Right lobe of liver (tissue), 6 donors: Measurements from ENCODE around the gene FAM180B. TPM values are rescaled to one million over a fixed set of nuclear protein-coding genes. Genes with fewer than 3 reads are reported as not detected.

Experiments
- ATAC-seq, 4 donors: fragments of 200-7000 bp; cut with Tn5 transposase; one replicate each; pipeline ENCODE4 v1.9.1; 2020; ENCODE audit warnings: mild to moderate bottlenecking in 4 of 4, moderate library complexity in 4 of 4
- DNase-seq, 3 donors: peaks; one replicate each; pipeline ENCODE4 v3.0.0-alpha.2; 2020
- H3K27ac ChIP-seq, 3 donors: fragments of 200-600 bp; one replicate each; pipeline ENCODE4 v1.8.0; 2022
- H3K27me3 ChIP-seq, 2 donors: fragments of 200-600 bp; one replicate each; pipeline ENCODE4 v1.8.0; 2022
- H3K36me3 ChIP-seq, 4 donors: fragments of 200-600 bp; sonication (generic) in 1 of 4; one replicate each; pipeline versions ENCODE4 v1.5.1 to v1.8.0; 2017 to 2022; ENCODE audit warnings: control low read depth in 1 of 4
- H3K4me1 ChIP-seq, 4 donors: fragments of 200-600 bp; sonication (generic) in 1 of 4; one replicate each; pipeline versions ENCODE4 v1.5.1 to v1.8.0; 2017 to 2022; ENCODE audit warnings: control low read depth in 1 of 4
- H3K4me3 ChIP-seq, 3 donors: fragments of 200-600 bp; one replicate each; pipeline ENCODE4 v1.8.0; 2022
- H3K9me3 ChIP-seq, 4 donors: fragments of 200-600 bp; sonication (generic) in 1 of 4; one replicate each; pipeline versions ENCODE4 v1.5.1 to v1.8.0; 2017 to 2022; ENCODE audit warnings: control low read depth in 1 of 4
- CTCF ChIP-seq, 4 donors: fragments of 200-600 bp in 3 of 4; fragments of 450-650 bp in 1 of 4; IDR thresholded peaks; one replicate each; pipeline versions ENCODE4 v1.5.1 to v1.8.0; 2016 to 2022; ENCODE audit warnings: antibody characterized with exemption in 4 of 4, mild to moderate bottlenecking in 2 of 4
- POLR2A ChIP-seq: fragments of 450-650 bp; IDR thresholded peaks from one replicate; pipeline ENCODE4 v1.6.1; 2017; ENCODE audit warnings: antibody characterized with exemption, mild to moderate bottlenecking
- WGBS: methylation state at CpG from one replicate; pipeline ENCODE4 v1.1.6; 2018; ENCODE audit warnings: low coverage, low lambda C conversion rate; ENCODE audit not compliant: insufficient coverage; ENCODE audit errors: missing lambda C conversion rate; 5-methylcytosine and 5-hydroxymethylcytosine counted together
- intact Hi-C, 2 donors: fragments of 100-400 bp; cut with DNase I; formaldehyde crosslinking; loops; one replicate each; pipeline versions ENCODE4 v1.11.2 to v1.14.1; 2022
- total RNA-seq, 6 experiments: library from RNA; depleted of rRNA in 2 of 6; stranded (reverse); fragments of >200 nt in 2 of 6; fragmentation: NEBNext Ultra II Directional in 3 of 6; extraction: Animal tissue kit (Norgen Biotek cat#: 25700) in 3 of 6; gene quantifications; one replicate each; pipeline versions ENCODE4 v1.1.0 to v1.2.4, GENCODE V29; 2016 to 2023
- donor health status: DM: no; HTN: yes; CAD: no.
- donor health status: DM: no; HTN: no; CAD: no.
- donor health status: DM: no; HTN: no; CAD: no.
- donor health status: DM: no; HTN: yes; CAD: no.
- donor health status: DM: no; HTN: yes; CAD: no.

Gene FAM180B
- total RNA-seq, 6 experiments from 2014 or later, result not detected

DNA sequence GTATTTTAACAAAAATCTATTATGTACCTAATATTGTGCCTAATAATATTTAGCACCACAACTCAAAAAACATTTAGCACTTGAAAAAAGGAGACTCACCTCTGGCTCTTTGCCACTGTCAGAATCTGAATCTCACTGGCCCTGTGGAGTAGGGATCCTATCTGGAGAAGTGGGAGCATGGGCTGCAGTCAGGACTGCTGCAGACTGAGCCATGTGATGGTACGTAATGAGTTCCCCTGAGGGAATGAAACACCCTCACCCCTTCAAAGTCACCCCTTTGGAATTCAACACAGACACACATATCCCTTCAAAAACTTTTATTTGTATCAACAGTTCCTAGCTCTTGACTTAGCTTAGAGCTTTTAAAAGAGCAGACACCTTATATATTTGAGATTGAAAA, 14.6 kb upstream of the FAM180B start:
- TF ChIP-seq CTCF (IDR thresholded peaks at IDR 0.05) (no peak), POLR2A (no peak)
- no peak for DNase-seq
- H3K4me3 ChIP-seq, result no peak overlapping the region
- intact Hi-C loops, result no loop called here
- no peaks in the 10 kb centered on the region for H3K9me3 ChIP-seq
- no peaks in the 10 kb centered on the region for H3K27me3 ChIP-seq
- no peak for ATAC-seq
- H3K4me1 ChIP-seq, result peaks cover 0 to 26% (median 9%) of the 10 kb centered on the region in 4 donors
- peak overlapping the region in 1 of 3 donors; percentile 49 for H3K27ac ChIP-seq
- peaks cover 0 to 29% (median 3%) of the 10 kb centered on the region in 4 donors for H3K36me3 ChIP-seq
- 71% methylated on average over 1 of the region's 1 CpG for WGBS

- 20% methylated on average over 1 of the region's 8 CpGs for WGBS
Measured at GRCh38 chr11:47572715-47573255, 13.7 kb upstream of the FAM180B start.

GRCh38 chr11:47573321-47573720, 13.2 kb upstream of the FAM180B start:
- intact Hi-C loops, result no loop called here
- ATAC-seq, result peak; percentile 47 to 69 (median 61)
- peaks cover 0 to 35% (median 15%) of the 10 kb centered on the region in 4 donors for H3K4me1 ChIP-seq
- WGBS, result 0% methylated on average over 5 of the region's 11 CpGs
- no peaks in the 10 kb centered on the region for H3K9me3 ChIP-seq
- no peaks in the 10 kb centered on the region for H3K27me3 ChIP-seq
- DNase-seq, result peak in 1 of 3 donors; percentile 67
- H3K27ac ChIP-seq, result peak overlapping the region in 1 of 3 donors; percentile 49
- TF ChIP-seq POLR2A (no peak), CTCF (IDR thresholded peaks at IDR 0.05) (no peak)
- peaks cover 0 to 32% (median 3%) of the 10 kb centered on the region in 4 donors for H3K36me3 ChIP-seq
- H3K4me3 ChIP-seq, result no peak overlapping the region

More at GRCh38 chr11:47572715-47573255, 13.7 kb upstream of the FAM180B start:
- intact Hi-C loops, result no loop called here
- H3K4me3 ChIP-seq, result no peak overlapping the region
- H3K36me3 ChIP-seq, result peaks cover 0 to 32% (median 3%) of the 10 kb centered on the region in 4 donors
- H3K27ac ChIP-seq, result peak overlapping the region in 2 of 3 donors; percentile 13 to 49
- TF ChIP-seq POLR2A (no peak), CTCF (IDR thresholded peaks at IDR 0.05) (no peak)
- no peaks in the 10 kb centered on the region for H3K9me3 ChIP-seq
- peak in 1 of 3 donors; percentile 80 for DNase-seq
- ATAC-seq, result peak; percentile 86 to 95 (median 92)
- peaks cover 0 to 29% (median 12%) of the 10 kb centered on the region in 4 donors for H3K4me1 ChIP-seq
- no peaks in the 10 kb centered on the region for H3K27me3 ChIP-seq

DNA sequence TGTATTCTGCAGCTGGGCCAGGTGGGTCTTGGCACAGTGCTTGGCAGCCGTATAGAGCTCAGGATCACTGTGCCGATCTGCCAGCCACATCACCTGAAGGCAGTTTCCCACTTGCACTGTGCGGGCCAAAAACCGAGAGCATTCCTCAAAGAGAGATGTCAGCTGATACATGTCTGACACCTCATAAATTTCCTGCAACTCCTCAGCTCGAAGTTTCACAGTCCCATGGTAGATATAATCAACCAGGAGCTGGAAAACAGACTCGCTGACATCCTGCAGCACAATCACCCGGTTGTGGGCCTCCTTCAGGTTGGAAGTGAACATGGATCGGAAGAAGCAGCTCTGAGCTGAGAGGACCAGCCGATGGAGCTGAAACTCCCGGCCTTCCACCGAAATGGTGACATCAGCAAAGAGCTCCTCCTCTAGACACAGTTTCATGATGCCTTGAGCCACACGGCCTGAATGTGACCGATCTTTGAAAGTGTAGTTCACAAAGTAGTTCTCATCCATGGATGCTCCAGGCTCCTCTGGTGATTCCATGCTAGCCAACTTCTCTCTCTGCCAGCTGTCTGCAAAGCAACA, 8.9 kb upstream of the FAM180B start:
- H3K9me3 ChIP-seq, result no peaks in the 10 kb centered on the region
- H3K4me3 ChIP-seq, result peak overlapping the region in 1 of 3 donors; percentile 98
- TF ChIP-seq CTCF (IDR thresholded peaks at IDR 0.05), result no peak
- no peak for TF ChIP-seq POLR2A
- H3K4me1 ChIP-seq, result peaks cover 0 to 28% (median 14%) of the 10 kb centered on the region in 4 donors
- ATAC-seq, result no peak
- no peak overlapping the region for H3K27ac ChIP-seq
- peak in 1 of 3 donors; percentile 31 for DNase-seq
- intact Hi-C loops, result no loop called here
- WGBS, result 74% methylated on average over 6 of the region's 13 CpGs
- no peaks in the 10 kb centered on the region for H3K27me3 ChIP-seq
- peaks cover 0 to 43% (median 10%) of the 10 kb centered on the region in 4 donors for H3K36me3 ChIP-seq
